Mammary microvascular endothelial cell (primary cell): ENCODE measurements around the gene PHKG1. TPM values are rescaled to one million over a fixed set of nuclear protein-coding genes. Genes with fewer than 3 reads are reported as not detected.

Source experiments
- total RNA-seq: library from RNA; depleted of rRNA; stranded (reverse); fragments of >200 nt; gene quantifications from 2 replicates; pipeline ENCODE4 v1.2.3, GENCODE V29; 2015

Gene PHKG1
- not detected in 2 replicates for total RNA-seq

GRCh38 chr7:56092789-56093531 is at the start of gene PHKG1:
PHKG1 (minus strand) TSS chr7:56092952; CDS start chr7:56088941, 4,011 bp downstream.

GRCh38 chr7:56115852-56116538 is 23.2 kb upstream of the PHKG1 start, which contains the start of gene NUPR2:
NUPR2 (minus strand) TSS chr7:56116417; CDS start chr7:56116314, 103 bp downstream.

GRCh38 chr7:56106108-56107073 is 13.6 kb upstream of the PHKG1 start, which contains the start of gene CHCHD2:
CHCHD2 (minus strand) TSS chr7:56106476; CDS start chr7:56106413, 63 bp downstream.

GRCh38 chr7:56063882-56064625 is 28.7 kb downstream of the PHKG1 start, which contains the start of gene SUMF2:
SUMF2 (plus strand) TSS chr7:56064286; CDS start chr7:56064312, 26 bp downstream.

GRCh38 chr7:56051339-56052191 is 41.2 kb downstream of the PHKG1 start, which contains the start of the genes CCT6A and PSPH:
CCT6A (plus strand) TSS chr7:56051765; CDS start chr7:56051849, 84 bp downstream.
PSPH (minus strand) TSS chr7:56051444; CDS start chr7:56021212, 30,232 bp downstream.

Other genes with a start within 250 kb of the PHKG1 start
- not detected in 2 replicates for gene SEPTIN14, start 230.2 kb downstream of the PHKG1 start, total RNA-seq
- gene ZNF713, start 205.5 kb downstream of the PHKG1 start, total RNA-seq = 1.1 and 1.3 TPM in 2 replicates
- gene MRPS17, start 141.1 kb downstream of the PHKG1 start, total RNA-seq = 12.3 and 16.2 TPM in 2 replicates
- 39.9 and 53.1 TPM in 2 replicates for gene NIPSNAP2, start 128.4 kb downstream of the PHKG1 start, total RNA-seq
- gene PSPH, start 41.5 kb downstream of the PHKG1 start, total RNA-seq = 35.8 and 46.7 TPM in 2 replicates
- 161 and 180 TPM in 2 replicates for gene CCT6A, start 41.2 kb downstream of the PHKG1 start, total RNA-seq
- gene SUMF2, start 28.7 kb downstream of the PHKG1 start, total RNA-seq = 121 and 134 TPM in 2 replicates
- 591 and 593 TPM in 2 replicates for gene CHCHD2, start 13.5 kb upstream of the PHKG1 start, total RNA-seq
- not detected in 2 replicates for gene NUPR2, start 23.5 kb upstream of the PHKG1 start, total RNA-seq